HG03520 (cell line): ENCODE results near the gene PTCH1.
A peak's percentile ranks its signal among the peaks of the same experiment; 100 is the strongest.

Experiments used
- ATAC-seq: cut with Tn5 transposase; IDR thresholded peaks from one replicate; pipeline ENCODE4 v1.9.1; 2021; ENCODE audit warnings: mild to moderate bottlenecking, moderate library complexity; ENCODE audit not compliant: unreplicated experiment

The PTCH1 gene

GRCh38 chr9:95465115-95465514, 51.7 kb downstream of the PTCH1 start:
- no peak for ATAC-seq

- ATAC-seq, result peak; percentile 16
Observed at GRCh38 chr9:95463148-95464060, 53.4 kb downstream of the PTCH1 start.

- peak; percentile 89 for ATAC-seq
Observed at GRCh38 chr9:95462249-95463147, 54.3 kb downstream of the PTCH1 start.

- no peak for ATAC-seq
Observed at GRCh38 chr9:95461448-95462248, 55.1 kb downstream of the PTCH1 start.

- ATAC-seq, result no peak
Observed at GRCh38 chr9:95460518-95461164, 56.1 kb downstream of the PTCH1 start.

- no peak for ATAC-seq
Observed at GRCh38 chr9:95459851-95460517, 56.8 kb downstream of the PTCH1 start.

- ATAC-seq, result no peak
Observed at GRCh38 chr9:95459178-95459577, 57.6 kb downstream of the PTCH1 start.

- ATAC-seq, result no peak
Observed at GRCh38 chr9:95458666-95459065, 58.1 kb downstream of the PTCH1 start.

- ATAC-seq, result no peak
Observed at GRCh38 chr9:95457769-95458168, 59.0 kb downstream of the PTCH1 start.

- ATAC-seq, result no peak
Observed at GRCh38 chr9:95455714-95456113, 61.1 kb downstream of the PTCH1 start.

GRCh38 chr9:95452176-95452575, 64.6 kb downstream of the PTCH1 start:
- ATAC-seq, result no peak

GRCh38 chr9:95451065-95451426, 65.7 kb downstream of the PTCH1 start:
- ATAC-seq, result no peak

GRCh38 chr9:95450171-95451064, 66.4 kb downstream of the PTCH1 start:
- no peak for ATAC-seq

- ATAC-seq, result no peak
Observed at GRCh38 chr9:95449016-95449415, 67.8 kb downstream of the PTCH1 start.

- ATAC-seq, result no peak
Observed at GRCh38 chr9:95447660-95448420, 68.9 kb downstream of the PTCH1 start.

GRCh38 chr9:95446984-95447383, 69.8 kb downstream of the PTCH1 start:
- ATAC-seq, result no peak

- ATAC-seq, result no peak
Observed at GRCh38 chr9:95446259-95446658, 70.5 kb downstream of the PTCH1 start.

- no peak for ATAC-seq
Observed at GRCh38 chr9:95444160-95444559, 72.6 kb downstream of the PTCH1 start.
